Measurements from ENCODE around the gene RAB39B.

The RAB39B gene

GRCh38 chrX:155215443-155216178 is 48.7 kb downstream of the RAB39B start:
- H4K20me1 ChIP-seq (ENCODE audit: insufficient read depth): no peaks in the 10 kb centered on the region
- TF ChIP-seq, protein P1, sequence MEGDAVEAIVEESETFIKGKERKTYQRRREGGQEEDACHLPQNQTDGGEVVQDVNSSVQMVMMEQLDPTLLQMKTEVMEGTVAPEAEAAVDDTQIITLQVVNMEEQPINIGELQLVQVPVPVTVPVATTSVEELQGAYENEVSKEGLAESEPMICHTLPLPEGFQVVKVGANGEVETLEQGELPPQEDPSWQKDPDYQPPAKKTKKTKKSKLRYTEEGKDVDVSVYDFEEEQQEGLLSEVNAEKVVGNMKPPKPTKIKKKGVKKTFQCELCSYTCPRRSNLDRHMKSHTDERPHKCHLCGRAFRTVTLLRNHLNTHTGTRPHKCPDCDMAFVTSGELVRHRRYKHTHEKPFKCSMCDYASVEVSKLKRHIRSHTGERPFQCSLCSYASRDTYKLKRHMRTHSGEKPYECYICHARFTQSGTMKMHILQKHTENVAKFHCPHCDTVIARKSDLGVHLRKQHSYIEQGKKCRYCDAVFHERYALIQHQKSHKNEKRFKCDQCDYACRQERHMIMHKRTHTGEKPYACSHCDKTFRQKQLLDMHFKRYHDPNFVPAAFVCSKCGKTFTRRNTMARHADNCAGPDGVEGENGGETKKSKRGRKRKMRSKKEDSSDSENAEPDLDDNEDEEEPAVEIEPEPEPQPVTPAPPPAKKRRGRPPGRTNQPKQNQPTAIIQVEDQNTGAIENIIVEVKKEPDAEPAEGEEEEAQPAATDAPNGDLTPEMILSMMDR (conservative IDR thresholded peaks at IDR 0.05; ENCODE audit: low read depth, low read length): no peak
- H3K9ac ChIP-seq: peak overlapping the region; percentile 96
- peak overlapping the region; percentile 70 for H3K4me2 ChIP-seq
- peaks cover 23% of the 10 kb centered on the region for H3K4me1 ChIP-seq (ENCODE audit: low read depth, poor library complexity, severe bottlenecking)
- peak overlapping the region; percentile 87 for H3K27ac ChIP-seq
- no peaks in the 10 kb centered on the region for H3K27me3 ChIP-seq (ENCODE audit: insufficient read depth, low read depth)
- H3K4me3 ChIP-seq (IDR thresholded peaks at IDR 0.05; ENCODE audit: insufficient read depth, low read depth, low read length): no peak overlapping the region
- no peaks in the 10 kb centered on the region for H3K36me3 ChIP-seq (ENCODE audit: insufficient read depth)
- H3K79me2 ChIP-seq (ENCODE audit: insufficient read depth, low read depth): peaks cover 29% of the 10 kb centered on the region
- H2AFZ ChIP-seq (ENCODE audit: low read depth): peak overlapping the region; percentile 95

DNA sequence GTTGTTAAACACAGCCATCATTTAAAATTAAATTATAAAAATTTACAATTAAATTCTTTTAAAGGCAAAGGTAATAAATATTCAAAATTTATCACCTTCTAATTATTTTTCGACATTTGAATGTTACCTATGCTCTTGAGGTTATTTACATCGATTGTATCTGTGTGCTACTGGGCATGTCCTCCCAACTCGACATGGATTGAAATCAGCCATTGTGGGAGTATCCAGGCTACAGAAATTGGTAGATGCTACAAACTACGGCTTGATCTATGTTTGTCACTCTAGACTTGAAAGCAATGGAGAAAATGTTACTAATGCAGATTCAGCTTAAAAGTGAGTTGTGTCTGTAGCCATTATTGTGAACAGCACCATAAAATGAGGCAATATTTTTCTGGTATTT is 50.6 kb downstream of the RAB39B start:
- H3K4me1 ChIP-seq (ENCODE audit: low read depth, poor library complexity, severe bottlenecking): peaks cover 19% of the 10 kb centered on the region
- H3K27me3 ChIP-seq (ENCODE audit: insufficient read depth, low read depth): no peaks in the 10 kb centered on the region
- H3K27ac ChIP-seq: no peak overlapping the region
- no peak overlapping the region for H3K4me3 ChIP-seq (IDR thresholded peaks at IDR 0.05; ENCODE audit: insufficient read depth, low read depth, low read length)
- peaks cover 15% of the 10 kb centered on the region for H3K79me2 ChIP-seq (ENCODE audit: insufficient read depth, low read depth)
- no peaks in the 10 kb centered on the region for H3K36me3 ChIP-seq (ENCODE audit: insufficient read depth)
- TF ChIP-seq, protein P1 (conservative IDR thresholded peaks at IDR 0.05; ENCODE audit: low read depth, low read length): no peak
- no peaks in the 10 kb centered on the region for H4K20me1 ChIP-seq (ENCODE audit: insufficient read depth)
- no peak overlapping the region for H3K4me2 ChIP-seq
- no peak overlapping the region for H3K9ac ChIP-seq
- no peak overlapping the region for H2AFZ ChIP-seq (ENCODE audit: low read depth)

DNA sequence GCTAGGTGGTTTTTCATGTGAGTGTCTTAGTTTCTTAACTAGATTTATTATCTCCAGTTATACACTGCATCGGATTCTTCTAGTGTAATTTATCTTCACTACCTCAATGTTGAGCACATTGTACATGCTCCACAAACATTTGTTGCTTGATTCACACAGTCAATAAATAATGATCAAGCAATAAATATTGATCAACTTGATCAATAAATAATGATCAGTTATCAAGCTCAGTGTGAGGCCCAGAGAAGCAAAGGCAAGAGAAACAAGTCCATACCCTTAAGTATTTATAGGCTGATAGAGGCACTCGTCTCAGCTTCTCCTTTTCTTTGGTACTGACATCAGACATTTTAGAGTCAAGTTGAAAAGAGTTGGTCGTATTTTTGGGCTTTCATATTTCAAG is 53.1 kb downstream of the RAB39B start:
- peaks cover 6% of the 10 kb centered on the region for H3K4me1 ChIP-seq (ENCODE audit: low read depth, poor library complexity, severe bottlenecking)
- TF ChIP-seq, protein P1 (conservative IDR thresholded peaks at IDR 0.05; ENCODE audit: low read depth, low read length): no peak
- no peak overlapping the region for H2AFZ ChIP-seq (ENCODE audit: low read depth)
- H3K79me2 ChIP-seq (ENCODE audit: insufficient read depth, low read depth): no peaks in the 10 kb centered on the region
- H3K9ac ChIP-seq: no peak overlapping the region
- no peak overlapping the region for H3K27ac ChIP-seq
- no peaks in the 10 kb centered on the region for H4K20me1 ChIP-seq (ENCODE audit: insufficient read depth)
- no peak overlapping the region for H3K4me2 ChIP-seq
- H3K27me3 ChIP-seq (ENCODE audit: insufficient read depth, low read depth): no peaks in the 10 kb centered on the region
- H3K4me3 ChIP-seq (IDR thresholded peaks at IDR 0.05; ENCODE audit: insufficient read depth, low read depth, low read length): no peak overlapping the region
- no peaks in the 10 kb centered on the region for H3K36me3 ChIP-seq (ENCODE audit: insufficient read depth)

Measured in KMS-11 (cell line).